Measurements from ENCODE around the gene CTNNA3. TPM values are rescaled to one million over a fixed set of nuclear protein-coding genes. Genes with fewer than 3 reads are reported as not detected.

The CTNNA3 gene
- total RNA-seq, 2 experiments from 2014 or later: 0.30 TPM; not detected in 1

DNA sequence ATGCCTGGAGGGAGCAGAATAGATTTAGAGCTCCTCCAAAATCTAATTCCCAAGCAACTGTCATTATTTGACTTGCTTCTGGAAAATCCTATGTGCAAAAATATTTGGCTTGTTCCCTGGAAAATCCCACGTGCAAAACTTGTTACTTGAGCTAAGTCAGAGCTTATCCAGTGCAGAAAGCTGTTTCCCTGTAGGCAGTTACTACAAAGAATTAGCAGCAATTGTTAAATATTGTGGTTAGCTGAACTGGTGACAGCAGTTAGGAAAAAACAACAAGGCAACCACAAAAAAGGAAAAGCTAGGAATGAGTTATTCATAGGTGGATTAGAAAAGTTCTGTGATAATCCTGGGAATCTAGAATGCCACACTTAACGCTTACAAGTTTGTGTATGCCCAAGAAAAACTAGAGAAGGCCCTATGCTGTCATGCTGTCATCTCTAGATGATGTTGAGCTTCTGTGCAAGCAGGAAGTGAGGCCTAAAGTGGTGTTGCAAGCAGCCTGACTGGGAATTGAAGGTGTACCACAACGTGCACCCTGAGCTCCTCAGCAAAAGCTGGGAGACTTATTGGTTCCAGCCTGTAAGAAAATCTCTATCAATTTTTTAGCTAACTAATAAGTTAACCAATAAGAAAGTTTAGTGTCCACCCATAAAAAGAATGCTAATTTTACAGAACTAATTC lies 1508.8 kb downstream of the CTNNA3 start:
- no peak overlapping the region for H3K4me3 Mint-ChIP-seq
- DNase-seq: no peak
- no peaks in the 10 kb centered on the region for H3K4me1 Mint-ChIP-seq
- POLR2A ChIA-PET: no interaction called here
- H3K9me3 Mint-ChIP-seq (ENCODE audit: low read depth): no peaks in the 10 kb centered on the region
- no peaks in the 10 kb centered on the region for H3K27me3 Mint-ChIP-seq
- ATAC-seq: peak; percentile 49
- intact Hi-C loops (cut with DNase I, micrococcal nuclease): no loop called here
- H3K27ac Mint-ChIP-seq: no peak overlapping the region
- CTCF ChIA-PET: interaction anchor here (0.6 to 1.4 kb wide), 3 partner anchors 10 to 753 kb away, joined by 3 read pairs; no protein-coding TSS in a partner anchor
- no peaks in the 10 kb centered on the region for H3K36me3 Mint-ChIP-seq (ENCODE audit: low read depth)

DNA sequence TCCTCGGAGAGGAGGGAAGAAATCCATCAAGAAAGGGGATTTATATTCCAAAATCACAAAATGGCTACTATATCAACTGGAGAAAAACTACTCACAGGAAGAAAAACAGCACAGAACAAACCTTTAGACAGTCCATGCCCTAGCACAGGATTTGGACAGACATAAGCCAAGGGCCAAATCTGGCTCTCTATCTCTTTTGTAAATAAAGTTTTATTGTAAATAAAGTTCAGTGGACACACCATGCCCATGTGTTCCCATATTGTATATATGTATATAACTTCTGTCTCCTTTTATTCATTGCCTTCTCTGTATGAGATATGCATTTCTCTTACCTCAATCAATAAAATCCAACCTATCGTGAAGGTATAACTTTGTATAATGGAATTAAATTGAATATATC lies 1513.0 kb downstream of the CTNNA3 start:
- intact Hi-C loops (cut with DNase I, micrococcal nuclease): loop anchor here in 1 of 2 experiments (5.0 kb wide), 2 partner anchors 749 to 1451 kb away; no protein-coding TSS in a partner anchor
- POLR2A ChIA-PET: no interaction called here
- H3K4me1 Mint-ChIP-seq: peaks cover 2% of the 10 kb centered on the region
- no peak overlapping the region for H3K4me3 Mint-ChIP-seq
- H3K27ac Mint-ChIP-seq: no peak overlapping the region
- CTCF ChIA-PET: no interaction called here
- DNase-seq (no peak), ATAC-seq (no peak)
- no peaks in the 10 kb centered on the region for H3K36me3 Mint-ChIP-seq (ENCODE audit: low read depth)
- no peaks in the 10 kb centered on the region for H3K27me3 Mint-ChIP-seq
- H3K9me3 Mint-ChIP-seq (ENCODE audit: low read depth): no peaks in the 10 kb centered on the region

GRCh38 chr10:66180581-66181318 lies 1515.2 kb downstream of the CTNNA3 start:
- peak; percentile 68 for ATAC-seq

DNA sequence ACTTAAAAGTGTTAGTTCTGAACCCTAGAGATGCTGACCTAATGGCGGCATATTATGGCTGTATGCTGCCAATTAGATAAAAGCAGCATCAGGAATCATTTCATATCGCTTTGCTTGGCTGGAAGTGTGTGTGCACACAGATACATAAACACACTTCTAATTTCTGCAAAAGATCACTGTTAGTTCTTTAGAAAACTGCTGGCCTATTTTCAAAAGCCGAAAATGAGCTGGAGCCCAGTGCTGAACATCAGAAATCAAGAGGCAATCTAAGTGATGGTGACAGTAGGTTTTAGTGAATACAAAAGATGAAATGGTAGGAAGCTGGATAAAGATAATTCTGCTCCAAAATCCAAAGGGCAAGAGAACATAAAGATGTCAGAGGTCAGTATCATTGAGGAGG lies 1516.0 kb downstream of the CTNNA3 start:
- intact Hi-C loops (cut with DNase I, micrococcal nuclease): loop anchor here in 1 of 2 experiments (5.0 kb wide), 2 partner anchors 752 to 1448 kb away; no protein-coding TSS in a partner anchor
- no peaks in the 10 kb centered on the region for H3K27me3 Mint-ChIP-seq
- no peak for ATAC-seq
- no peak for DNase-seq
- no peak overlapping the region for H3K27ac Mint-ChIP-seq
- no peak overlapping the region for H3K4me3 Mint-ChIP-seq
- CTCF ChIA-PET: interaction anchor here (1.3 kb wide), 1 partner anchor 25 kb away, joined by 5 read pairs; no protein-coding TSS in a partner anchor
- H3K9me3 Mint-ChIP-seq (ENCODE audit: low read depth): no peaks in the 10 kb centered on the region
- no peaks in the 10 kb centered on the region for H3K36me3 Mint-ChIP-seq (ENCODE audit: low read depth)
- POLR2A ChIA-PET: no interaction called here
- peaks cover 2% of the 10 kb centered on the region for H3K4me1 Mint-ChIP-seq

More at GRCh38 chr10:66180581-66181318, 1515.2 kb downstream of the CTNNA3 start:
- Mint-ChIP-seq H3K4me3 (no peak overlapping the region), H3K9me3 (ENCODE audit: low read depth) (no peaks in the 10 kb centered on the region), H3K27me3 (no peaks in the 10 kb centered on the region), H3K36me3 (ENCODE audit: low read depth) (no peaks in the 10 kb centered on the region), H3K27ac (no peak overlapping the region), H3K4me1 (peaks cover 2% of the 10 kb centered on the region)
- ChIA-PET POLR2A (no interaction called here), CTCF (interaction anchor here (1.3 kb wide), 2 partner anchors 8 to 24 kb away, joined by 5 read pairs; no protein-coding TSS in a partner anchor)
- DNase-seq: peak; percentile 11
- intact Hi-C loops (cut with DNase I, micrococcal nuclease): loop anchor here in 1 of 2 experiments (5.0 kb wide), 2 partner anchors 752 to 1448 kb away; no protein-coding TSS in a partner anchor

GRCh38 chr10:66176772-66177171 lies 1519.2 kb downstream of the CTNNA3 start:
- Mint-ChIP-seq H3K27me3 (no peaks in the 10 kb centered on the region), H3K4me1 (peaks cover 2% of the 10 kb centered on the region), H3K36me3 (ENCODE audit: low read depth) (no peaks in the 10 kb centered on the region), H3K4me3 (no peak overlapping the region), H3K9me3 (ENCODE audit: low read depth) (no peaks in the 10 kb centered on the region), H3K27ac (no peak overlapping the region)
- POLR2A ChIA-PET: no interaction called here
- intact Hi-C loops (cut with DNase I, micrococcal nuclease): no loop called here
- CTCF ChIA-PET: interaction anchor here (1.4 kb wide), 1 partner anchor 10 kb away, joined by 3 read pairs; no protein-coding TSS in a partner anchor
- DNase-seq (no peak), ATAC-seq (no peak)

- CTCF ChIA-PET: interaction anchor here (0.5 kb wide), 1 partner anchor 274 kb away, joined by 3 read pairs; no protein-coding TSS in a partner anchor
- intact Hi-C loops (cut with DNase I, micrococcal nuclease): no loop called here
- no peak for ATAC-seq
Observed at GRCh38 chr10:66167816-66168215, 1528.2 kb downstream of the CTNNA3 start.

DNA sequence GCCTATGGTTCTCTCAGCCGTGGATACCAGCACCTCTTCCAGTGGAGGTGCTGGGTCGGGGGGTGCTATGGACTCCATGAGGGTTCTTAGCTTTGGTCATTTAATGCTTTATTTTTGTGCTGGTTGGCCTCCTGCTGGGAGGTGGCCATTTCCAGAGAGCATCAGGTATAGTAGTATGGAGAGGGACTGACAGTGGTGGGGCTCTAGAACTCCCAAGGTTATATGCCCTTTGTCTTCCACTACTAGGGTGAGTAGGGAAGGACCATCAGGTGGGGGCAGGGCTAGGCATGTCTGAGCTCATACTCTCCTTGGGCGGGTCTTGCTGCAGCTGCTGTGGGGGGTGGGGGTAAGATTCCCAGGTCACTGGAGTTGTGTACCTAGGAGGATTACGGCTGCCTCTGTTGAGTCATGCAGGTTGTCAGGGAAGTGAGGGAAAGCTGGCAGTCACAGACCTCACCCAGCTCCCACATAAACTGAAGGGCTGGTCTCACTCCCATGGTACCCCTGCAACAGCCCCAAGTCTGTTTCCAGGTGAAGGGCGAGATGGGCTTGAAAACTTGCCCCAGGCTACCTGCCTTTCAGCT lies 1533.3 kb downstream of the CTNNA3 start:
- H3K9me3 Mint-ChIP-seq (ENCODE audit: low read depth): no peaks in the 10 kb centered on the region
- H3K27ac Mint-ChIP-seq: no peak overlapping the region
- no peaks in the 10 kb centered on the region for H3K36me3 Mint-ChIP-seq (ENCODE audit: low read depth)
- no peak for ATAC-seq
- H3K27me3 Mint-ChIP-seq: no peaks in the 10 kb centered on the region
- no peak overlapping the region for H3K4me3 Mint-ChIP-seq
- no peak for DNase-seq
- no peaks in the 10 kb centered on the region for H3K4me1 Mint-ChIP-seq
- ChIA-PET POLR2A (no interaction called here), CTCF (no interaction called here)
- intact Hi-C loops (cut with DNase I, micrococcal nuclease): no loop called here

More at GRCh38 chr10:66167816-66168215, 1528.2 kb downstream of the CTNNA3 start:
- H3K27me3 Mint-ChIP-seq: no peaks in the 10 kb centered on the region
- no peak overlapping the region for H3K4me3 Mint-ChIP-seq
- H3K27ac Mint-ChIP-seq: no peak overlapping the region
- H3K9me3 Mint-ChIP-seq (ENCODE audit: low read depth): no peaks in the 10 kb centered on the region
- DNase-seq: no peak
- POLR2A ChIA-PET: no interaction called here
- no peaks in the 10 kb centered on the region for H3K36me3 Mint-ChIP-seq (ENCODE audit: low read depth)
- H3K4me1 Mint-ChIP-seq: no peaks in the 10 kb centered on the region

DNA sequence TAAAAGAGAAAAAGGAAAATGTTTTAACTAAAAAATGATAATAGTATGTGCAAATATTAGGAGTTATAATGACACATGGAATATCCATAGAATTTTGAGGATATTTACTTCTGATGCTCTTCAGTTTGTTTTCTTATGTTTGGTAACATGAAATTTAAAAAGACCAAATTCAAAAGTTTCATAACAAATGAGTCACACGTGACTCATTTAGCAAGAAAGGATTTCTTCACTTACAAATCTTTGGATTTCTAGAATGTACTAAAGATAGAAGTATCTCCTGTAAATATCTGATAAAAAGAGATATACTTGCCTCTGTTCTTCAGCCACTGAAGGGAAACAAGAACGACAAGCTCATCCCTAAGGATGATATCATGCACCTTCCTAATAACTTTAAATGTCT lies 1544.6 kb downstream of the CTNNA3 start:
- H3K4me1 Mint-ChIP-seq: no peaks in the 10 kb centered on the region
- no peak for DNase-seq
- H3K27ac Mint-ChIP-seq: no peak overlapping the region
- CTCF ChIA-PET: no interaction called here
- no peak for ATAC-seq
- no peaks in the 10 kb centered on the region for H3K36me3 Mint-ChIP-seq (ENCODE audit: low read depth)
- intact Hi-C loops (cut with DNase I, micrococcal nuclease): no loop called here
- no peaks in the 10 kb centered on the region for H3K27me3 Mint-ChIP-seq
- no peaks in the 10 kb centered on the region for H3K9me3 Mint-ChIP-seq (ENCODE audit: low read depth)
- no peak overlapping the region for H3K4me3 Mint-ChIP-seq
- POLR2A ChIA-PET: no interaction called here

DNA sequence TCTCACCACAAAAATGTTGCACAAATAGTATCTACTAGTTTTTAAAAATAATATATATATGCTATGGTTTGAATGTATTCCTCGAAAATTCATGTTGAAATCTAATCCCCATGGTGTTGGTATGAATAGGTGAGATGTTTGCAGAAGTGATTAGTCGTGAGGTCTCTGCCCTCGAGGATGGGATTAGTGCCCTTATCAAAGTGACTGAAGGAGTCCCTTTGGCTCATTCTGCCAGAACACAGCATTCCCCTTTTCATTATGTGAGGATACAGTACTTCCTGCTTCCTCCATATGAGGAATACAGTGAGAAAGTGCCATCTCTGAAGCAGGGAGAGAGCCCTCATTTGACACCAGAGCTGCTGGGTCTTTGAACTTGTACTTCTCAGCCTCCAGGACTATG lies 1547.7 kb downstream of the CTNNA3 start:
- no peak for ATAC-seq
- no peaks in the 10 kb centered on the region for H3K36me3 Mint-ChIP-seq (ENCODE audit: low read depth)
- ChIA-PET POLR2A (no interaction called here), CTCF (no interaction called here)
- H3K4me3 Mint-ChIP-seq: no peak overlapping the region
- intact Hi-C loops (cut with DNase I, micrococcal nuclease): no loop called here
- no peaks in the 10 kb centered on the region for H3K4me1 Mint-ChIP-seq
- H3K27me3 Mint-ChIP-seq: no peaks in the 10 kb centered on the region
- H3K27ac Mint-ChIP-seq: no peak overlapping the region
- no peak for DNase-seq
- no peaks in the 10 kb centered on the region for H3K9me3 Mint-ChIP-seq (ENCODE audit: low read depth)

DNA sequence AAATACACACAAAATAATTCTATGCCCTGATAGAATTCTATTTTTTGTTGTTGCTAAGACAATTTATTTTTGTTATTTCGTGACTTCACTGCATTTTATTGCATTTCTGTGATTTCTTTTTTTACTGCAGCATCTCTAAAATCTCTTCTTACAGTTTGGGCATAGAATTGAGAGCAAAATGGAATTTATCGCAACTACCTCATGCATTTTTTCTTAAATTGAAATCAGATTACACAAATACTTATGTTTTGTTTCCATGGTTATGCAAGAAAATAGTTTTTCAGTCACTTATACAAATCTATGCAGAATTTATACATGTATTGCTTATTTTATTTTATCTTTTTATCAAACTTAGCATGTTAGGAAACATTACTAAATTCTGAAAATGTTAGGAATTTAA lies 1552.0 kb downstream of the CTNNA3 start:
- POLR2A ChIA-PET: no interaction called here
- DNase-seq (no peak), ATAC-seq (no peak)
- Mint-ChIP-seq H3K27me3 (no peaks in the 10 kb centered on the region), H3K4me3 (no peak overlapping the region), H3K4me1 (no peaks in the 10 kb centered on the region), H3K36me3 (ENCODE audit: low read depth) (no peaks in the 10 kb centered on the region), H3K9me3 (ENCODE audit: low read depth) (no peaks in the 10 kb centered on the region), H3K27ac (no peak overlapping the region)
- CTCF ChIA-PET: interaction anchor here (0.8 kb wide), 1 partner anchor 8 kb away, joined by 3 read pairs; no protein-coding TSS in a partner anchor
- intact Hi-C loops (cut with DNase I, micrococcal nuclease): no loop called here

- no peaks in the 10 kb centered on the region for H3K36me3 Mint-ChIP-seq (ENCODE audit: low read depth)
- no peaks in the 10 kb centered on the region for H3K4me1 Mint-ChIP-seq
- peaks cover 3% of the 10 kb centered on the region for H3K9me3 Mint-ChIP-seq (ENCODE audit: low read depth)
- H3K27me3 Mint-ChIP-seq: no peaks in the 10 kb centered on the region
- no peak for ATAC-seq
- intact Hi-C loops (cut with DNase I, micrococcal nuclease): no loop called here
- H3K4me3 Mint-ChIP-seq: no peak overlapping the region
- no peak for DNase-seq
- ChIA-PET POLR2A (no interaction called here), CTCF (interaction anchor here (0.7 to 1.6 kb wide), 2 partner anchors 10 to 291 kb away, joined by 3 read pairs; no protein-coding TSS in a partner anchor)
- no peak overlapping the region for H3K27ac Mint-ChIP-seq
Observed at GRCh38 chr10:66102756-66103155, 1593.2 kb downstream of the CTNNA3 start.

Data from activated CD4-positive, alpha-beta T cell treated with anti-CD3 and anti-CD28 coated beads for 36 hours (primary cell).